GM21447 (cell line): ENCODE measurements around the gene RAP1GDS1.
A peak's percentile ranks its signal among the peaks of the same experiment; 100 is the strongest.
"Not testable (repeated sequence)": the region's sequence is repeated elsewhere in the genome, so short reads cannot be mapped to it uniquely, and the experiment has no call there.

Source experiments
- ATAC-seq: cut with Tn5 transposase; IDR thresholded peaks from one replicate; pipeline ENCODE4 v1.9.1; 2021; ENCODE audit not compliant: unreplicated experiment

RAP1GDS1 gene

GRCh38 chr4:98421111-98421510 is 159.9 kb downstream of the RAP1GDS1 start:
- no peak for ATAC-seq

DNA sequence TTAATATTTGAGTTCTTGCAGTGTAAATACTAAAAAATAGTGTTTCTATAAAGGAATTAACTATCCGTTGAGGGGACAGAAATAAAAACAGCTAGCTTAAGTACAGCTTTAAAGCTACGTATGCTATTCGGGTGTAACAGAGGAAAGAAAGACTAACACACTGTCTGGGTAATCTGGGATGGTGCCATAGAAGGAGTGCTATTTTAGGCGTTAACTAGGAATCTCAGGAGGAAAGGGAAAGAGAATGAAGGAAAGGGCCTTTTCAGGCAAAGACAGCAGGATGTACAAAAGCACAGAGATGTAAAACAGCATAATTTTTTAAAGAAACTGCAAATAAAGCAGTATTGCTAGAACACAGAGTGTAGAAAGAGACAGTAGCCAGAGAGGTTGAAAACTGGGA is 161.8 kb downstream of the RAP1GDS1 start:
- no peak for ATAC-seq

GRCh38 chr4:98430708-98431403 is 169.7 kb downstream of the RAP1GDS1 start:
- no peak for ATAC-seq

- no peak for ATAC-seq
Measured at GRCh38 chr4:98433691-98434090, 172.5 kb downstream of the RAP1GDS1 start.

GRCh38 chr4:98434816-98435215 is 173.6 kb downstream of the RAP1GDS1 start:
- ATAC-seq: no peak

DNA sequence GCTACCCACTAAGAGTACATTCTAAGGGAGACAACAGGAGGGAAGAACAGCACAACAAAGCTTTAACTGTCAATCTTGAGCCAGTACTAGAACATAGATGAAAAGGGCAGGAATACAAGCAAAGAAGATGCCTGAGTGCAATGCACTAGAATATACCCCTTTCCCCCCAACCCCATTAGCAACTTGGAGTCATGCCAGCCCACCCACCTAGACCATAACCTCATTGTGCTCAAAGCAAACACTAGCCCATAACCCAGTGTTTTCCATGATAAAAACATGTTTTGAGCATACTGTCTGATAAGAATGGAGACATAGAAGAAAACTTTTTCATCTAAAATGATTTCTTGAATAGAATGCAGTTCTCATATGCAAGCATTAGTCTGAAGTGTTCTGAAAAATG is 183.2 kb downstream of the RAP1GDS1 start:
- ATAC-seq: no peak

- peak; percentile 78 for ATAC-seq
Measured at GRCh38 chr4:98446499-98447375, 185.6 kb downstream of the RAP1GDS1 start.

GRCh38 chr4:98447648-98448047 is 186.5 kb downstream of the RAP1GDS1 start:
- ATAC-seq: no peak

GRCh38 chr4:98448908-98449307 is 187.7 kb downstream of the RAP1GDS1 start:
- ATAC-seq: peak; percentile 32

GRCh38 chr4:98452091-98452490 is 190.9 kb downstream of the RAP1GDS1 start:
- ATAC-seq: no peak

DNA sequence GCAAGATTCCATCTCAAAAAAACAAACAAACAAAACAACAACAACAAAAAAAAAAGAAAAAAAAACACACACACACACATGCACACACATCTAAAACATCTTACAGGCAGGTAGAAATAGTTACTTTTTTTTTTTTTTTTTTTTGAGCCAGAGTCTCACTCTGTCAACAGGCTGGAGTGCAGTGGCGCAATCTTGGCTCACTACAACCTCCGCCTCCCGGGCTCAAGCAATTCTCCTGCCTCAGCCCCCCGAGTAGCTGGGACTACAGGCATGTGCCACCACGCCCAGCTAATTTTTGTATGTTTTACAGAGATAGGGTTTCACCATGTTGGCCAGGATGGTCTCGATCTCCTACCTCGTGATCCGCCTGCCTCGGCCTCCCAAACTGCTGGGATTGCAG is 196.2 kb downstream of the RAP1GDS1 start:
- not testable (repeated sequence) for ATAC-seq

DNA sequence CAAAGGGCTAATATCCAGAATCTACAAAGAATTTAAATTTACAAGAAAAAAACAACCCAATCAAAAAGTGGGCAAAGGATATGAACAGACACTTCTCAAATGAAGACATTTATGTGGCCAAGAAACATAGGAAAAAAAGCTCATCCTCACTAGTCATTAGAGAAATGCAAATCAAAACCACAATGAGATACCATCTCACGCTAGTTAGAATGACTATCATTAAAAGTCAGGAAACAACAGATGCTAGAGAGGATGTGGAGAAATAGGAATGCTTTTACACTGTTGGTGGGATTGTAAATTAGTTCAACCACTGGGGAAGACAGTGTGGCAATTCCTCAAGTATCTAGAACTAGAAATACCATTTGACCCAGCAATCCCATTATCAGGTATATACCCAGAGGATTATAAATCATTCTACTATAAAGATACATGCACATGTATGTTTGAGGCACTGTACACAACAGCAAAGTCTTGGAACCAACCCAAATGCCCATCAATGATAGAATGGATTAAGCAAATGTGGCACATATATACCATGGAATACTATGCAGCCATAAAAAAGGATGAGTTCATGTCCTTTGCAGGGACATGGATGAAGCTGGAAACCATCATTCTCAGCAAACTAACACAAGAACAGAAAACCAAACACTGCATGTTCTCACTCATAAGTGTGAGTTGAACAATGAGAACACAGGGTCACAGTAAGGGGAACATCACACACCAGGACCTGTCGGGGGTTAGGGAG is 200.1 kb downstream of the RAP1GDS1 start:
- ATAC-seq: not testable (repeated sequence)

DNA sequence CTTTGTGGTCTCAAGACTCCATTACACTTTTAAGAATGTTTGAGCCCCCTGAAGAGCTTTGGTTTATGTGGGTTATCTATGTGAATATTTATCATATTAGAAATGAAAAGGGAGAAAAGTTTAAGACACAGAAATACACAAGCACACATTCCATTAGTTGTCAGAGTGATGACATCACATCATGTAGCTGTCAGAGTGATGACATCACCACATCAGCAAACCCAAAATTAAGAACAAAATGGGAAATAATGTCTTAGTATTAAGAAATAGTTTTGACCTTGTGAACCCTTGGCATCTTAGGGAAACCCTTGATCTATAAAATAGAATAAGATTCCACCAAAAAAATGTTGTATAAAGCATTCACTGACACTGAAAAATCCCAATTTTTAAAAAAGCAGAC is 201.3 kb downstream of the RAP1GDS1 start:
- ATAC-seq: no peak

GRCh38 chr4:98466868-98467599 is 205.8 kb downstream of the RAP1GDS1 start:
- ATAC-seq: peak; percentile 12

DNA sequence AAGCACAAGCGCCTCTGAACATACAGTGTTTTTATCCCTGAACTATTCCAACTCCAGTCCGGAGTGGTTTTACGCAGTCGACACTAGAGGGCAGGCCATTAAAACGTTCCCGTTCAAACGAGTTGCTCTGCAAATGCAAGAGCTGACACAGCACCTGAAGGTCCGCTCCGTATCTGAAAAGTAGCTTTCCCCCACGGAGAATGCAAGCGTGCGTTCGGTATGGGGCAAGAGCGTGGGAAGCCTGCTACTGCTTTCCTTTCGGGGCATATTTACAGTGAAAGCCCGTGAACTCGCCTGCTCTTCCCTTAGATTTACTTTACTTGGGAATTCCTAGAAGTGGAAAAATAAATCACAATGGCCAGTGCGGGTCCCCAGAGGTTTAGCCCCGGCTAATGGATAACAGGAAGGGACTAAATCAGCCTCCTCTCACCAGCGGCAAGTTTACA is 206.5 kb downstream of the RAP1GDS1 start:
- ATAC-seq: peak; percentile 97

DNA sequence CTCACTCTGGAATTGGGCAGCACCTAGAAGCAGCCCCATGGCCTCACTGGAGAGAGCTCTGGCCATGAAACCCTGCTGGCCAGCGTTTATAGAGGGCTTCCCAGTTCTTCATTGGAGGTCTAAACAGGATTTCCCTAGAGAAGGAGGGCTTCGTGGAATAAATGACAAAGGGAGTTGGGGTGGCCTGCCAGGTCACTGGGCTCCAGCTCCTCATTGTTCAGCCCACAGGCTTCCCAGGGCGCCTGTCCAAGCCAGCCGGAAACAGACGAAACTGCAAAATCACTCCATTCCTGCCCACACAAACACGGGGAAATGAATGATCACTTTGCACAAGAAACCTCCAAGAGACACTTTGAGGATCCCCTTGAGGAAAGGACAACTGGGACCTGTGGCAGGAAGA is 207.5 kb downstream of the RAP1GDS1 start:
- ATAC-seq: no peak

DNA sequence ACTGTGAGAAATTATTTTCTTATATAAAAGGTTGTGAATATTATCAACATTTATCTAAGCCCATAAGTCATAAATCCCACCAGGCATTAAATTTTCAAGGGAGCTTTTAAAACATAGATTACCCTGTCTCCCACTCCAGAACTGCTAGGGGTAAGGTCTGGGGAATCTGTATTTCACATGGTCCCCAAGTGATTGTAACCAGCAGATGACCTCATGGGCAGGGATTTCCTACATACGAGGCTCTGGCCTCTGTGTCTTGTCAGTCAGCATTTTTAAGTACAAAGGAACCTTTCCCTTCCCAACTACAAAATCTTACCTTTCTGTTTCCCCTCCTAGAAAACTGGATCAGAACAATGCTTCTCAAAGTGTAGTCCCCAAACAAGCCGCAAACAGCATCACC is 208.6 kb downstream of the RAP1GDS1 start:
- ATAC-seq: no peak

DNA sequence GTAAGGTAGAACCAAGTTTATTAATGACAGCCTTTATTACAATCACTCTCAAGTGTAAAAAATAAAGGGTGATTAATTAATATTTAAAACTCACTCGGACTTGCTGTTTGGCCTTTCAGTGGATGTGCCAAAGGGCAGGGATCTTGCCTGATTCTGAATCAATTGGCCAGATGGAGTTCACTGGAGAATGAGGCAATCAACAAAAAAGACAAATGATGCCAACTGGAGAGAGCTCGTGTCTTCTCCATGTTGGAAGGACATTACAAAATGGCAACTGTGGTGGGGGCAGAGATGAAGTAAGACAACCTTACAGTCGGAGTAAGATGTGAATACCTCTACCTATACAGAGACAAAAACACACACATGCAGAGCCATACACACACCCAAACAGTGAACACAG is 209.2 kb downstream of the RAP1GDS1 start:
- ATAC-seq: no peak

GRCh38 chr4:98470831-98471230 is 209.6 kb downstream of the RAP1GDS1 start:
- no peak for ATAC-seq

- ATAC-seq: no peak
Measured at GRCh38 chr4:98473046-98473445, 211.9 kb downstream of the RAP1GDS1 start.

DNA sequence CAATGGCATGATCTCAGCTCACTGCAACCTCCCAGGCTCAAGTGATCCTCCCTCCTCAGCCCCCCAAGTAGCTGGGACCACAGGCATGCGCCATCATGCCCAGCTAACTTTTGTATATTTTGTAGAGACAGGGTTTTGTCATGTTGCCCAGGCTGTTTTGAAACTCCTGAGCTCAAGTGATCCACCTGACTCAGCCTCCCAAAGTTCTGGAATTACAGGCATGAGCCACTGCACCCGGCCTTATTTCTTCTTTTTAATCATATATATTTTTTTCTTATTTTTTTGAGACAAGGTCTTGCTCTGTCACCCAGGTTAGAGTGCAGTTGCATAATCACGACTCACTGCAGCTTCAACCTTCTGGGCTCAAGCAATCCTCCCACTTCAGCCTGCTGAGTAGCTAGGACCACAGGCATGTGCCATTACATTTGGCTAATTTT is 213.2 kb downstream of the RAP1GDS1 start:
- ATAC-seq: no peak
